ENCODE measurements around the gene RSAD1. TPM values are rescaled to one million over a fixed set of nuclear protein-coding genes. Genes with fewer than 3 reads are reported as not detected.

The RSAD1 gene
- total RNA-seq, 1 experiment from 2014 or later, result 93.9 TPM

DNA sequence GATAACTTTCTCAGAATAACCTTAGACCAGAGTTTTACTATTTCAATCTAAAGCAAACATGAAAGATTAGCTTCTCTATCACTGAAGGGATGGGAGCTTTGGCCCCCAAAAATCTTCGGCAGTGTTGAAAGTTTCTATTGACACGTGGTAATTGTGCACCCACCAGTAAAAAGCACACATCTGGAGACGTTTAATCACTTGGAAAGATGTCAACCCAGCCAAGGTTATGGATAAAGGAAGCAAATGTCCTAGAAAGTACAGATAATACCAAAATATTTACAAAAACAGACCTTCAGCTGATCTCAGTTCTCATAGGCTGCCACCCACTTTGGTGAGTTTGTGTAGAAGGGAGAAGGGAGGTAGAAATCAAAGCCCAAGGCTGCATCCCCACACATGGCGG lies 34.8 kb downstream of the RSAD1 start:
- POLR2A ChIA-PET, result interaction anchor here (0.6 kb wide), 1 partner anchor 13 kb away, joined by 3 read pairs; no protein-coding TSS in a partner anchor
- Mint-ChIP-seq H3K9me3 (ENCODE audit: unreplicated experiment) (no peaks in the 10 kb centered on the region), H3K27me3 (ENCODE audit: insufficient read depth, unreplicated experiment) (no peaks in the 10 kb centered on the region), H3K4me3 (ENCODE audit: unreplicated experiment) (no peak overlapping the region), H3K36me3 (ENCODE audit: insufficient read depth, unreplicated experiment) (peaks cover 4% of the 10 kb centered on the region), H3K4me1 (ENCODE audit: low read depth, unreplicated experiment) (peaks cover 19% of the 10 kb centered on the region), H3K27ac (ENCODE audit: unreplicated experiment) (no peak overlapping the region)
- Histone ChIP-seq H3K4me3 (ENCODE audit: low read depth, low read length) (no peak overlapping the region), H3K4me1 (peaks cover 3% of the 10 kb centered on the region; the same call in 1 of the 2 replicates), H3K36me3 (ENCODE audit: control insufficient read depth, insufficient read depth, low read length) (no peaks in the 10 kb centered on the region), H3K27me3 (replicated peaks; ENCODE audit: control insufficient read depth, insufficient read depth, low read length) (no peaks in the 10 kb centered on the region), H3K9me3 (no peaks in the 10 kb centered on the region)
- intact Hi-C loops (cut with micrococcal nuclease; ENCODE audit: unreplicated experiment), result no loop called here
- TF ChIP-seq, protein P1, sequence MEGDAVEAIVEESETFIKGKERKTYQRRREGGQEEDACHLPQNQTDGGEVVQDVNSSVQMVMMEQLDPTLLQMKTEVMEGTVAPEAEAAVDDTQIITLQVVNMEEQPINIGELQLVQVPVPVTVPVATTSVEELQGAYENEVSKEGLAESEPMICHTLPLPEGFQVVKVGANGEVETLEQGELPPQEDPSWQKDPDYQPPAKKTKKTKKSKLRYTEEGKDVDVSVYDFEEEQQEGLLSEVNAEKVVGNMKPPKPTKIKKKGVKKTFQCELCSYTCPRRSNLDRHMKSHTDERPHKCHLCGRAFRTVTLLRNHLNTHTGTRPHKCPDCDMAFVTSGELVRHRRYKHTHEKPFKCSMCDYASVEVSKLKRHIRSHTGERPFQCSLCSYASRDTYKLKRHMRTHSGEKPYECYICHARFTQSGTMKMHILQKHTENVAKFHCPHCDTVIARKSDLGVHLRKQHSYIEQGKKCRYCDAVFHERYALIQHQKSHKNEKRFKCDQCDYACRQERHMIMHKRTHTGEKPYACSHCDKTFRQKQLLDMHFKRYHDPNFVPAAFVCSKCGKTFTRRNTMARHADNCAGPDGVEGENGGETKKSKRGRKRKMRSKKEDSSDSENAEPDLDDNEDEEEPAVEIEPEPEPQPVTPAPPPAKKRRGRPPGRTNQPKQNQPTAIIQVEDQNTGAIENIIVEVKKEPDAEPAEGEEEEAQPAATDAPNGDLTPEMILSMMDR (IDR thresholded peaks at IDR 0.05; ENCODE audit: insufficient read depth in 1 of 2, low read depth in 1 of 2, low read length in 1 of 2, severe bottlenecking in 1 of 2, unreplicated experiment in 1 of 2), result no peak
- no peak for DNase-seq
- BruUV-seq (replicated peaks), result no TSS peak
- CTCF ChIA-PET, result interaction anchor here (0.9 to 1.6 kb wide), 2 partner anchors 10 to 114 kb away, joined by 4 to 6 read pairs; no protein-coding TSS in a partner anchor

DNA sequence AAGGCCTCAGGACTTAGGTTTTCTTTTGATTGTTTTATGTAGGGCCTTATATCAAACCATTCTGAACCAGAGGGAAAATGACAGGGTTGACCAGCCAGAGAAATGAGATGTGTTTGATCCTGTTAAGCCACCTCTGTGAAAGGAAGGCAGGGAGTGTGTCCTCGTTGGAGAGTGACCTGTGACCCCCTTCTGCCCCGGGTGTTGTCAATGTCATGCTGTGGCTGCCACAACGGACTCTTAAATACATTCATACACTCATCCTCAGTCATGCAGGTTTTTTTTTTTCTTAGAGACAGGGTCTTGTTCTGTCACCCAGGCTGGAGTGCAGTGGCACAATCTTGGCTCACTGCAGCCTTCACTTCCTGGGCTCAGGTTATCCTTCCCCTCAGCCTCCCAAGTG lies 35.7 kb downstream of the RSAD1 start:
- Histone ChIP-seq H3K4me1 (peaks cover 3% of the 10 kb centered on the region; the same call in 1 of the 2 replicates), H3K27me3 (replicated peaks; ENCODE audit: control insufficient read depth, insufficient read depth, low read length) (no peaks in the 10 kb centered on the region), H3K9me3 (no peaks in the 10 kb centered on the region), H3K4me3 (ENCODE audit: low read depth, low read length) (no peak overlapping the region), H3K36me3 (ENCODE audit: control insufficient read depth, insufficient read depth, low read length) (no peaks in the 10 kb centered on the region)
- H3K36me3 Mint-ChIP-seq (ENCODE audit: insufficient read depth, unreplicated experiment), result no peaks in the 10 kb centered on the region
- TF ChIP-seq, protein P1 (IDR thresholded peaks at IDR 0.05; ENCODE audit: insufficient read depth in 1 of 2, low read depth in 1 of 2, low read length in 1 of 2, severe bottlenecking in 1 of 2, unreplicated experiment in 1 of 2), result no peak
- H3K27ac Mint-ChIP-seq (ENCODE audit: unreplicated experiment), result no peak overlapping the region
- intact Hi-C loops (cut with micrococcal nuclease; ENCODE audit: unreplicated experiment), result no loop called here
- ChIA-PET CTCF (no interaction called here), POLR2A (no interaction called here)
- DNase-seq, result no peak
- peaks cover 12% of the 10 kb centered on the region for H3K4me1 Mint-ChIP-seq (ENCODE audit: low read depth, unreplicated experiment)
- no TSS peak for BruUV-seq (replicated peaks)
- H3K9me3 Mint-ChIP-seq (ENCODE audit: unreplicated experiment), result no peaks in the 10 kb centered on the region
- no peak overlapping the region for H3K4me3 Mint-ChIP-seq (ENCODE audit: unreplicated experiment)
- no peaks in the 10 kb centered on the region for H3K27me3 Mint-ChIP-seq (ENCODE audit: insufficient read depth, unreplicated experiment)

DNA sequence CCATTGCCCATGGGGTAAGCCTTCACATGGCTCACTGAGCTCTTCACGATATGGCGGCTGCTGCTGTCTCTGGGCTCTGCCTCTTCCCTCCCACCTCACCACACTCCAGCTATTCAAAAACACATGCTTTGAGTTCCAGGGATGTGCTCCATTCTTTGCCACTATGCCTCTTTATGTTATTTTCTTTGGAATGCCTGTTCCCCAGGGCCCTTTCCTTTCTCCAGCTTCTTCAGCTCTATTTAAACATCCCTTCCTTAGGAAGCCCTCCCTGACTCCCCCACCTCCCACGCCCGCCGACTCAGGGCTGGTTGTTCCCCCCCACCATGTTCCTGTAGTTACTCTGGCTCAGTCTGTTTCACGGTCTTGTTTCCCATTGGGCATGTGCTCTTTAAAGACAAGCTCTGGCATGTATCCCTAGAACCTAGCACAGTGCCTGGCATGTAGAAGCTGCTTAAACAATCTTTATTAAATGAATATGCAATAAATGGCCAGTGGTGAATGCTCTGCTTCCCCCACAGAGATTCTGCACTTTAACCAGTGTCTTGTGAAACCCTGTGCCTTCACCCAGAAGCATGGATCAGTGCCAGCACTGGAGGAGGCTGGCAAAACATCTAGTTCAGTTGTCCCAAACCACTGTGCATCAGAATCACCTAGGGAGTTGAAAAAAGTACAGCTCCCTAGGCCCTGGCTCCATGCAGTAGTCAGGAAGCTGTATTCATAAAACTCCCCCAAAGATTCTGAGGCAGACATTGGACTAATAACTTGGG lies 36.5 kb downstream of the RSAD1 start:
- no peaks in the 10 kb centered on the region for H3K36me3 Mint-ChIP-seq (ENCODE audit: insufficient read depth, unreplicated experiment)
- CTCF ChIA-PET, result no interaction called here
- Histone ChIP-seq H3K4me1 (peaks cover 3% of the 10 kb centered on the region; the same call in 1 of the 2 replicates), H3K4me3 (ENCODE audit: low read depth, low read length) (no peak overlapping the region), H3K27me3 (replicated peaks; ENCODE audit: control insufficient read depth, insufficient read depth, low read length) (no peaks in the 10 kb centered on the region), H3K9me3 (no peaks in the 10 kb centered on the region), H3K36me3 (ENCODE audit: control insufficient read depth, insufficient read depth, low read length) (no peaks in the 10 kb centered on the region)
- no peak for DNase-seq
- TF ChIP-seq, protein P1 (IDR thresholded peaks at IDR 0.05; ENCODE audit: insufficient read depth in 1 of 2, low read depth in 1 of 2, low read length in 1 of 2, severe bottlenecking in 1 of 2, unreplicated experiment in 1 of 2), result no peak
- POLR2A ChIA-PET, result no interaction called here
- no peak overlapping the region for H3K4me3 Mint-ChIP-seq (ENCODE audit: unreplicated experiment)
- H3K27me3 Mint-ChIP-seq (ENCODE audit: insufficient read depth, unreplicated experiment), result no peaks in the 10 kb centered on the region
- H3K27ac Mint-ChIP-seq (ENCODE audit: unreplicated experiment), result no peak overlapping the region
- peaks cover 12% of the 10 kb centered on the region for H3K4me1 Mint-ChIP-seq (ENCODE audit: low read depth, unreplicated experiment)
- no peaks in the 10 kb centered on the region for H3K9me3 Mint-ChIP-seq (ENCODE audit: unreplicated experiment)
- intact Hi-C loops (cut with micrococcal nuclease; ENCODE audit: unreplicated experiment), result no loop called here
- no TSS peak for BruUV-seq (replicated peaks)

Measured in Caco-2 (cell line).